ENCODE measurements around the gene PUDP. TPM values are rescaled to one million over a fixed set of nuclear protein-coding genes. Genes with fewer than 3 reads are reported as not detected.
"Not testable (repeated sequence)": the region's sequence is repeated elsewhere in the genome, so short reads cannot be mapped to it uniquely, and the experiment has no call there.

PUDP gene
- total RNA-seq (2014; rRNA removed; shearing (Covaris generic); ENCODE audit: low replicate concordance) = 0.27 and 1.6 TPM in 2 replicates

DNA sequence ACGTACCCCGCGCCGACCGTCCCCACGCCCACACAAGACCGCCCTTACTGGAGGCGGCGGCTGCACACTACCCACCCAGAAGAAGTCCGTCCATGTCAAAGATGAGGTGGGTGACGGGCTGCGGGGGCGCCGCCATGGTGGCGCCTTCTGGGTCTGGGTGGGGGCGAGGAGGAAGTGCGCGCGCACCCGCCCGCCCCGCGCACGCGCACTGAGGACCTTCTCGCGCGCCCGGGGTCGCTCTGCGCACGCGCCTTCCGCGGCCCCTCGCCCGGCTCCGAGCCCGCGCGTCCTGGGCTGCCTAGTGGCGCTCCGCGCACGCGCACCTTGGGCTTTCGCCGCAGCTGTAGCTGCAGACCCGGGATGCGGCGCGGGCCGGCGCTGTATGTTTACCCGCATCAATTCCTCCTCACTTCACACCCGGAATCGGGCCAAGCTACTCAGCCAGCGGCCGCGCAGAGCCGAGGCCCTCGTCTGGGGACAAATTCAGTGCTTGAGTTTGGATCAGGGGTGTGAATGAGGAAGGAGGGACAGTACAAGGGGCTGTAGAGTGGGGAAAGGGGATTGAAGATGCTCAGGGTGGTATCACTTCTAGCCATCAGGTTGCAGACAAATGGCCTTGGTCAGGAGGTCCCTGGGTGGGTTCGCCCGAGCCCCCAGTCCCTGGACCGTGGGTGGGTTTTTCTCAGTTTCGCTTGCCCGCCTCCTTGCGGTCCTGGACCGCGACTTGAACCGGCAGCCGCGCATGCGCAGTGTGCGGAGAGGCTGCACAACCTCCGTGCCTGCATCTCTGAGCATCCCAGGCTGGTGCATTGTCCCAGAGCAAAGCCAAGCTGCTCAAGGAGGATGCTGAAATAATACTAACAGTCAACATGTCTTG lies at the start of gene PUDP:
TSS of gene PUDP (minus strand) at position 176 of the 877 bp plus-strand sequence. CDS start at position 136, 40 bp downstream.
- peak; percentile 80 for DNase-seq (ENCODE audit: low read depth)
- in situ Hi-C loops (cut with HindIII; ENCODE audit: low pct_unique_long_range_greater_than_20kb, low sequenced_read_pairs) = no loop called here

GRCh38 chrX:7194606-7195005 lies 46.7 kb upstream of the PUDP start:
- DNase-seq (ENCODE audit: low read depth) = no peak
- in situ Hi-C loops (cut with HindIII; ENCODE audit: low pct_unique_long_range_greater_than_20kb, low sequenced_read_pairs) = no loop called here

DNA sequence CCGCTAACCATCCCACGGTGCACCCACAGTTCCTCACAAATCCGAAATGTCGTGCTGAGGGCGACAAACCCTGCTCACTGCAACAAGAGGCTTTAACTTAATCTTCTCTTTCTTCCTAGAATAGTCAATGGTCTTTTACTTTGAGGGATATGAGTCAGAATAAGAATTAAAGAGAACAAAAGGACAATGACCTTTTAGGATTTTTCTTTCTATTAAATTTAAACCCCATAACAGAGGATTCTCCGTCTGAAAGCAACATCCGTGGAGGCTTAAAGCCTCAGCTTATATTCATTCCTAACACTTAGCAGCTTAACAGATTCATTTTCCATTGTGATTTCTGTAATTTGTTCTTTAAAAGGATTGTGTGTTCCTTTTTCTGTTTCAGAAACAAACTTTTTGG lies 44.9 kb upstream of the PUDP start:
- in situ Hi-C loops (cut with HindIII; ENCODE audit: low pct_unique_long_range_greater_than_20kb, low sequenced_read_pairs) = no loop called here
- no peak for DNase-seq (ENCODE audit: low read depth)

GRCh38 chrX:7191681-7192110 lies 43.7 kb upstream of the PUDP start:
- in situ Hi-C loops (cut with HindIII; ENCODE audit: low pct_unique_long_range_greater_than_20kb, low sequenced_read_pairs) = no loop called here
- no peak for DNase-seq (ENCODE audit: low read depth)

DNA sequence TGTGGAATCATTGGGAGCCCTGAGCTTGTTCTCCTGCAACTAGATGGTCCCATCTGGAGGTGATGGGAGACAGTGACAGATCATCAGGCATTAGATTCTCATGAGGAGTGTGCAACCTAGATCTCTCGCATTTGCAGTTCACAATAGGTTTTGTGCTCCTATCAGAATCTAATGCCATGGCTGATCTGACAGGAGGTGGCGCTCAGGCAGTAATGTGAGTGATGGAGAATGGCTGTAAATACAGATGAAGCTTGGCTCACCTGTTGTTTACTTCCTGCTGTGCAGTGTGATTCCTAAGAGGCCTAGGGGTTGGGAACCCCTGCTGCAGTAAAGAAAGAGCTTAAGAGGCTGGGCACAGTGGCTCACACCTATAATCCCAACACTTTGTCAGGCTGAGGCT lies 42.2 kb upstream of the PUDP start:
- no peak for DNase-seq (ENCODE audit: low read depth)
- in situ Hi-C loops (cut with HindIII; ENCODE audit: low pct_unique_long_range_greater_than_20kb, low sequenced_read_pairs) = no loop called here

- in situ Hi-C loops (cut with HindIII; ENCODE audit: low pct_unique_long_range_greater_than_20kb, low sequenced_read_pairs) = no loop called here
- DNase-seq (ENCODE audit: low read depth) = no peak
Measured at GRCh38 chrX:7188672-7189071, 40.7 kb upstream of the PUDP start.

DNA sequence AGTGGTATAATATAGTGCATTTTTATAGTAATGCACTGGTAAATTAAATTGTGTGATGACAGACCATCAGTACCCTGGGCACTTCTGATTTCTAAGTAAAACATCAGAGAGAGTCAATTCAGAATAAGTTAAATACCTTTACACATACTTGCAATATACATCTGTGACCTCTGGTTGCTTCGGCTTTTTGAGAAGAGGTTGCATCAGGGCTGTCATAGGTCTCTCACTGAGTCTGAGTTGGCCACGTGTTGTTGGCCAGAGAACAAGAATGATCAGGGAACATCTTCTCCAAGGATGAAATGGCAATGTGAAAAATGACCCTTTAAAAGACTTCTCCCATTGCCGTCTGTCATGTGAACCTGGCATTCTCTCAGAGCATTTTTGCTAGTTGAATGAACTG lies 36.9 kb upstream of the PUDP start:
- no peak for DNase-seq (ENCODE audit: low read depth)
- in situ Hi-C loops (cut with HindIII; ENCODE audit: low pct_unique_long_range_greater_than_20kb, low sequenced_read_pairs) = no loop called here

GRCh38 chrX:7179446-7179845 lies 31.5 kb upstream of the PUDP start:
- DNase-seq (ENCODE audit: low read depth) = no peak
- in situ Hi-C loops (cut with HindIII; ENCODE audit: low pct_unique_long_range_greater_than_20kb, low sequenced_read_pairs) = no loop called here

DNA sequence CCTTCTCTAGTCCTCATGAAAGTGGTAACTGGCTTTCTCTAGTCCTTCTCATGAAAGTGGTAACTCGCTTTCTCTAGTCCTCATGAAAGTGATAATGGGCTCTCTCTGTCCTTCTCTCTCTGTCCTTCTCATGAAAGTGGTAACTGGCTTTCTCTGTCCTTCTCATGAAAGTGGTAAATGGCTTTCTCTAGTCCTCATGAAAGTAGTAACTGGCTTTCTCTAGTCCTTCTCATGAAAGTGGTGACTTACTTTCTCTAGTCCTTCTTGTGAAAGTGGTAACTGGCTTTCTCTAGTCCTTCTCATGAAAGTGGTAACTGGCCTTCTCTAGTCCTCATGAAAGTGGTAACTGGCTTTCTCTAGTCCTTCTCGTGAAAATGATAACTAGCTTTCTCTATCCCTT lies 30.9 kb upstream of the PUDP start:
- in situ Hi-C loops (cut with HindIII; ENCODE audit: low pct_unique_long_range_greater_than_20kb, low sequenced_read_pairs); DNase-seq (ENCODE audit: low read depth): not testable (repeated sequence)

GRCh38 chrX:7170898-7171297 lies 22.9 kb upstream of the PUDP start:
- in situ Hi-C loops (cut with HindIII; ENCODE audit: low pct_unique_long_range_greater_than_20kb, low sequenced_read_pairs) = no loop called here
- DNase-seq (ENCODE audit: low read depth) = peak; percentile 16

DNA sequence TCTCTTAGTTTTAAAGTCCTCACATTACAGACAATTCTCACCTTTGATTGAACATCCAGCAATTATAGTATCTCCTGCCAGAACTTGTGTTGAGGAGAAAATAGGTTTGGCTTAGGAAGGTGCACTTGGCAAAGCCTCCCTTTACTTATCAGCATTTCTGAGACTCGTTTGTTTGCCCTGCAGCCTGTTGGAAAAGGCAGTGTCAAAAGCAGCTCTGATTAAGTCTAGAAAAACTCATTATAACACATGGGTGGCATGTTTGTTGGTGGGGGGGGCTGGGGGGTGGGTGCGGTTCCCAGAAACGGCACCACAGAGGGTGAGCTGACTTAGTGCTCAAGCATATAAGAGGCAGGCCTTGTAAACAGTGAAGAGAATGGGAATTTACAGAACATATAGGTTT lies 21.7 kb upstream of the PUDP start:
- DNase-seq (ENCODE audit: low read depth) = no peak
- in situ Hi-C loops (cut with HindIII; ENCODE audit: low pct_unique_long_range_greater_than_20kb, low sequenced_read_pairs) = no loop called here

DNA sequence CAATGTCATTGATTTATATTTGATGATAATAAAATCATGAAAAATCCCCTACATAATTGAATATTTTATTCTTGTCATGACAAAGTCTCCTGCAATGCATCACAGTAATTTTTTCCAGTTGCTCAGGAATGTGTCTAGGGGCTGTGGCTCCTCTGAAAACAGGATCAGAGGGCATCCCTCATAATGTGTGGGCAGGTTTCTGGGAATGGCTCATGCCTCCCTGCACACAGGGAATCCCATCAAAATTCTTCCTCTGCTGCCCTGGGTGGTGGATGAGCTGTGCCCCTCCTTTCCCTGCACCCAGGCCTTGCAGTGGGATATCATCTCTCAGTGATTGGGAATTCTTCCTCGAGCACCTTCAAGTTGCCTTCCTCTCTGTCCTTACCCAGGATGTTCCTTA lies 20.4 kb upstream of the PUDP start:
- in situ Hi-C loops (cut with HindIII; ENCODE audit: low pct_unique_long_range_greater_than_20kb, low sequenced_read_pairs) = no loop called here
- no peak for DNase-seq (ENCODE audit: low read depth)

DNA sequence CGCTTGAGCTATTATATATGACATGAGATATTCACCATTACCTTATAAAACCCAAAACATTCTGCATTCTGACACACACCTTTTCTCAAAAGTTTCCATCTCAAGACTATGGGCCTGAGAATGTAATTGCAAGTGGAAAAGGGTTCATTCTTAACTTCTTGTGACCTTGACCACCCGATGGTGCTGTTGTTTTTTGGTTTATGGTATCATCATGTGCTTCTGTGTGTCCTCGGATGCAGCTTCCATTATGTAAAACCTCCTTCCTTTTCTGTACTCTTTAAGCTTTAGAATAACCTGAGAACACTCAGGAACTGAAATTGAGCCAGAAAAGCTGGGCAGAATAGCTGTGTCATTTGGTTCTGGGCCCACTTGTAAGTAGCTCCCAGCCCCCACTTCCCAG lies 16.2 kb upstream of the PUDP start:
- DNase-seq (ENCODE audit: low read depth) = no peak
- in situ Hi-C loops (cut with HindIII; ENCODE audit: low pct_unique_long_range_greater_than_20kb, low sequenced_read_pairs) = no loop called here

DNA sequence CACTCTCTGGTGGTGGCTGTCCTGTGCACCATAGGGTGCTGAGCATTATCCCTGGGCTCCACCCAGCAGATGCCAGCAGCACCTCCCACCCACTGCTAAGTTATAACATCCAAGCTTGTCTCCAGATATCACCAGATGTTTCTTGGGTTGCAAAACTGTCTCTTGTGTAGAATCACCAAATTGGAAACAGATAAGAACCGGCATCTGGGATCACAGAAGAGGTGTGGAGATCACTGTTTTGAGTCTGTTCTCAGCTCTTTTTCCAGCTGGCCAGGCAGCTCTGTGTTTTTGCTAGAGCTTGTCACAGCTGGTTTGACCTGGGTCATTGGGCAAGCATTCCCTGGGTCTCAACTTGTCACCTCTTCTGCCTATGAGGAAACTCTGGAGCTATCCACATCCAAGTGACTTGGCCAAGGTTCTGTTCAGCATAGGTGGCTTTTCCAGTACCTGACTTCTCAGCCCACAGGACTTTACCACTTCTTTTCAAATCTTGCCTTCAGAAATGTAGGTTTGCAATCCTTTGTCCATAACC lies 15.3 kb upstream of the PUDP start:
- in situ Hi-C loops (cut with HindIII; ENCODE audit: low pct_unique_long_range_greater_than_20kb, low sequenced_read_pairs) = no loop called here
- no peak for DNase-seq (ENCODE audit: low read depth)

- no peak for DNase-seq (ENCODE audit: low read depth)
- in situ Hi-C loops (cut with HindIII; ENCODE audit: low pct_unique_long_range_greater_than_20kb, low sequenced_read_pairs) = no loop called here
Measured at GRCh38 chrX:7159149-7159861, 11.4 kb upstream of the PUDP start.

DNA sequence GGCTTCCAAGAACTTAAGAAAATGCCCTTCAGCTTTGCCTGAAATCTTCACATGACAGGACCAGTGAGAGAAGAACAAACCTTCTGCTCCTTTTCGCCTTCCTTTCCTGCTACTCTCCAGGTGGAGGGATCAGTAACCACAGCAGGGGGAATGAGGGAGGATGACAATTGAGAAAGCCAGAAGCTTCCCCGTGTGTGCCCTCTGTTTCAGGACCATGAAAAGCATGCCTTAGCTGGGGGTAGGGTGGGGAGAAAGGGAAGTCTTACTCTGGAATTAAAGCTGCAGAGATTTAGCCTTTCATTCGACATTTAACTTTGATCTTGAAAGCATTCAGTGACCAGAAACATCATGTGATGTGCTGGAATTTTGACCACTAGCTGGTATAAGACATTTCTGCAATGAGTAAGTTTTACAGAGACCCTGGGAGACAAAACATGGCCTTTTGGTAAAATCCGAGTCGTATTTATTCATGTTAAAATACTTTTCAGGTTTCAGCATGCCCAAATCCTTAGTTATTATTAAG lies 10.6 kb upstream of the PUDP start:
- no peak for DNase-seq (ENCODE audit: low read depth)
- in situ Hi-C loops (cut with HindIII; ENCODE audit: low pct_unique_long_range_greater_than_20kb, low sequenced_read_pairs) = no loop called here

GRCh38 chrX:7156879-7157278 lies 8.9 kb upstream of the PUDP start:
- in situ Hi-C loops (cut with HindIII; ENCODE audit: low pct_unique_long_range_greater_than_20kb, low sequenced_read_pairs) = no loop called here
- DNase-seq (ENCODE audit: low read depth) = no peak

GRCh38 chrX:7155163-7155562 lies 7.2 kb upstream of the PUDP start:
- in situ Hi-C loops (cut with HindIII; ENCODE audit: low pct_unique_long_range_greater_than_20kb, low sequenced_read_pairs) = no loop called here
- DNase-seq (ENCODE audit: low read depth) = no peak

- in situ Hi-C loops (cut with HindIII; ENCODE audit: low pct_unique_long_range_greater_than_20kb, low sequenced_read_pairs) = no loop called here
- no peak for DNase-seq (ENCODE audit: low read depth)
Measured at GRCh38 chrX:7154041-7154597, 6.2 kb upstream of the PUDP start.
